GM12878 (cell line): ENCODE data around the gene RERE. TPM values are rescaled to one million over a fixed set of nuclear protein-coding genes. Genes with fewer than 3 reads are reported as not detected.

Experiments
- ATAC-seq: fragments of 200-7000 bp; cut with Tn5 transposase; 3 replicates; pipeline ENCODE4 v1.9.1; 2020; ENCODE audit warnings: mild to moderate bottlenecking, moderate library complexity
- BruUV-seq: library from RNA; stranded (reverse); fragments of 400-500 nt; replicated peaks from 2 replicates; lab custom pipeline; 2021; lab: Mats Ljungman, UMichigan
- CTCF ChIA-PET: fragments of 300-600 bp; sonication (Branson Sonifier 250); formaldehyde crosslinking; extraction: SDS; loops from one replicate; lab custom pipeline; 2021; ENCODE audit warnings: inconsistent platforms; lab: Yijun Ruan, JAX
- POLR2A ChIA-PET: fragments of 350-600 bp; formaldehyde crosslinking; extraction: SDS; loops from one replicate; lab custom pipeline; 2021; ENCODE audit warnings: inconsistent platforms; lab: Charles Lee
- RAD21 ChIA-PET: fragments of 300-600 bp; sonication (Branson Sonifier 250); formaldehyde crosslinking; loops from one replicate; lab custom pipeline; 2023; ENCODE audit warnings: antibody characterized with exemption; ENCODE audit not compliant: unreplicated experiment; lab: Charles Lee
- SMC1A ChIA-PET: fragments of 300-600 bp; sonication (Branson Sonifier 250); formaldehyde crosslinking; loops from one replicate; lab custom pipeline; 2023; ENCODE audit not compliant: unreplicated experiment, uncharacterized antibody; lab: Charles Lee
- DNase-seq: peaks from one replicate; pipeline ENCODE4 v3.0.0-alpha.2; 2011; ENCODE audit warnings: low read depth, low spot score
- FAIRE-seq: peaks from 3 replicates; lab custom pipeline; 2011; peaks lifted over from hg19 to GRCh38; lab: Jason Lieb, UNC
- H2AFZ ChIP-seq: 2 replicates; pipeline ENCODE4 v1.6.0; 2011; ENCODE audit warnings: low read depth, low read length, control low read depth; ENCODE audit not compliant: control insufficient read depth
- H3K27ac ChIP-seq: 2 replicates; pipeline ENCODE4 v1.5.1; 2011; ENCODE audit warnings: control low read depth; ENCODE audit not compliant: control insufficient read depth, insufficient read depth
- H3K27me3 ChIP-seq, 2 experiments: replicated peaks in 1 of 2; 2 replicates each; pipeline versions ENCODE4 v1.6.0 to v1.6.1; 2011; ENCODE audit warnings: low read length in 1 of 2; ENCODE audit not compliant: control insufficient read depth in 2 of 2, insufficient read depth in 2 of 2
- H3K36me3 ChIP-seq, 2 experiments: 2 replicates each; pipeline ENCODE4 v1.5.1; 2011; ENCODE audit warnings: low read length in 1 of 2; ENCODE audit not compliant: control insufficient read depth in 2 of 2, insufficient read depth in 2 of 2
- H3K4me1 ChIP-seq: 2 replicates; pipeline ENCODE4 v1.6.1; 2011; ENCODE audit warnings: mild to moderate bottlenecking, low read length, moderate library complexity, mixed read lengths; ENCODE audit not compliant: control insufficient read depth, insufficient read depth
- H3K4me2 ChIP-seq: 2 replicates; pipeline ENCODE4 v1.6.0; 2011; ENCODE audit warnings: control low read depth; ENCODE audit not compliant: control insufficient read depth, insufficient read depth
- H3K4me3 ChIP-seq: fragments of 200-600 bp; sonication (generic); 2 replicates; pipeline ENCODE4 v1.5.1; 2016
- H3K79me2 ChIP-seq: 2 replicates; pipeline ENCODE4 v1.6.0; 2011; ENCODE audit warnings: low read length; ENCODE audit not compliant: control insufficient read depth, insufficient read depth
- H3K9ac ChIP-seq: 2 replicates; pipeline ENCODE4 v1.8.0; 2011; ENCODE audit warnings: low read length, control low read depth, mixed read lengths; ENCODE audit not compliant: control insufficient read depth, insufficient read depth
- H3K9me3 ChIP-seq: replicated peaks from 3 replicates; pipeline ENCODE4 v1.5.1; 2011; ENCODE audit warnings: mild to moderate bottlenecking, low read length; ENCODE audit not compliant: control insufficient read depth, insufficient read depth
- H4K20me1 ChIP-seq: 2 replicates; pipeline ENCODE4 v1.6.0; 2011; ENCODE audit not compliant: control insufficient read depth, insufficient read depth
- ATF7 ChIP-seq: fragments of 450-650 bp; IDR thresholded peaks from 2 replicates; pipeline ENCODE4 v1.6.1; 2016; ENCODE audit warnings: low read depth, mild to moderate bottlenecking
- GATAD2B ChIP-seq: fragments of 450-650 bp; conservative IDR thresholded peaks from 2 replicates; pipeline ENCODE4 v1.6.1; 2017; ENCODE audit warnings: low read depth, mild to moderate bottlenecking, moderate library complexity
- KDM1A ChIP-seq: fragments of 200-600 bp; sonication (generic); IDR thresholded peaks from 2 replicates; pipeline ENCODE4 v1.6.1; 2016; ENCODE audit warnings: borderline replicate concordance
- LARP7 ChIP-seq: fragments of 450-650 bp; IDR thresholded peaks from 2 replicates; pipeline ENCODE4 v1.6.1; 2017; ENCODE audit warnings: mild to moderate bottlenecking
- MTA3 ChIP-seq: IDR thresholded peaks from 2 replicates; pipeline ENCODE4 v1.6.1; 2012; ENCODE audit warnings: low read length, inconsistent platforms, borderline replicate concordance
- POU2F2 ChIP-seq: IDR thresholded peaks from 3 replicates; pipeline ENCODE4 v1.6.1; 2011; ENCODE audit warnings: low read depth, mild to moderate bottlenecking, low read length, borderline replicate concordance
- RAD51 ChIP-seq: fragments of 450-650 bp; IDR thresholded peaks from 2 replicates; pipeline ENCODE4 v1.6.1; 2016; ENCODE audit warnings: moderate library complexity, mild to moderate bottlenecking, inconsistent platforms
- REST ChIP-seq: IDR thresholded peaks from 2 replicates; pipeline ENCODE4 v1.6.1; 2012; ENCODE audit warnings: mild to moderate bottlenecking, low read depth, low read length
- YBX1 ChIP-seq: fragments of 450-650 bp; IDR thresholded peaks from 2 replicates; pipeline ENCODE4 v1.6.1; 2016; ENCODE audit warnings: antibody characterized with exemption
- ZBED1 ChIP-seq: IDR thresholded peaks from 2 replicates; pipeline ENCODE4 v1.6.1; 2016; ENCODE audit warnings: borderline replicate concordance
- ZNF207 ChIP-seq: fragments of 450-650 bp; IDR thresholded peaks from 2 replicates; pipeline ENCODE4 v1.6.1; 2014; ENCODE audit warnings: antibody characterized with exemption, mild to moderate bottlenecking, borderline replicate concordance
- ZNF24 ChIP-seq: fragments of 450-650 bp; IDR thresholded peaks from 2 replicates; pipeline ENCODE4 v1.6.1; 2017; ENCODE audit warnings: antibody characterized with exemption, mild to moderate bottlenecking
- WGBS: methylation state at CpG from one replicate; pipeline ENCODE4 v1.1.6; 2016; ENCODE audit warnings: low lambda C conversion rate; ENCODE audit not compliant: insufficient replicate concordance, insufficient coverage; ENCODE audit errors: missing lambda C conversion rate; 5-methylcytosine and 5-hydroxymethylcytosine counted together
- in situ Hi-C: fragments of 300-500 bp; cut with MboI; formaldehyde crosslinking; loops from 9 replicates; pipeline ENCODE4 v1.14.3; 2018; ENCODE audit warnings: mixed read lengths
- intact Hi-C: fragments of 100-400 bp; cut with micrococcal nuclease; formaldehyde crosslinking; loops from one replicate; pipeline ENCODE4 v1.14.2; 2022; ENCODE audit not compliant: unreplicated experiment
- polyA plus RNA-seq, 11 experiments: library from polyadenylated mRNA; depleted of rRNA in 4 of 11; unstranded in 6 of 11; stranded (reverse) in 5 of 11; fragments of >200 nt; fragmentation: Nextera tagmentation in 4 of 11; fragmentation: Illumina TruSeq in 1 of 11; extraction: Ambion mirVana in 4 of 11; extraction: Trizol in 1 of 11; gene quantifications; 1 replicate in 1 of 11; 2 replicates in 10 of 11; pipeline versions ENCODE4 v1.2.1 to v1.2.3, GENCODE V29; 2011 to 2016; ENCODE audit warnings: inconsistent platforms in 2 of 11, missing spikeins in 2 of 11, low read depth in 1 of 11
- total RNA-seq, 4 experiments: library from RNA; depleted of rRNA in 3 of 4; stranded (reverse); fragments of >200 nt in 3 of 4; fragmentation: Illumina TruSeq in 1 of 4; extraction: Trizol in 1 of 4; gene quantifications; 2 replicates each; pipeline versions ENCODE4 v1.2.1 to v1.2.3, GENCODE V29; 2013 to 2021
- TF ChIP-seq, protein P1 (sequence below): IDR thresholded peaks from 2 replicates; pipeline ENCODE4 v1.6.1; 2011; ENCODE audit warnings: borderline replicate concordance, low read depth, mild to moderate bottlenecking, moderate library complexity, low read length; ENCODE audit not compliant: insufficient read depth, poor library complexity, severe bottlenecking

RERE gene
- total and polyA plus RNA-seq, 10 of the 15 experiments (the other 5 are each of a cell fraction or from before 2014, with no cell fraction given), result 5.2 to 60.5 (median 20.2) TPM

DNA sequence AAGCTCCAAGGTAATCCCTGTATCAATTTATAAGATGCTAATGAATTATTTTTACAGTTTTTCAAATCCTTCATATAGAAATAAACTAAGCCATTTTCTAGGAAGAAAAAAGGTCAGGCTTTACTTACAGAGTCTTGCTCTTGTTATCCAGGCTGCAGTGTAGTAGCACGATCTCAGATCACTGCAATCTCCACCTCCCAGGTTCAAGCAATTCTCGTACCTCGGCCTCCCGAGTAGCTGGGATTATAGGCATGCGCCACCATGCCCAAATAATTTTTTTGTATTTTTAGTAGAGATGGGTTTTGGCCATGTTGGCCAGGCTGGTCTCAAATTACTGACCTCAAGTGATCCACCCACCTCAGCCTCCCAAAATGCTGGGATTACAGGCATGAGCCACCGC, 27.0 kb downstream of the RERE start:
- no peak overlapping the region for H2AFZ ChIP-seq
- ChIA-PET RAD21 (no interaction called here), CTCF (interaction anchor here (2.6 kb wide), 1 partner anchor 58 kb away, joined by 14 read pairs; no protein-coding TSS in a partner anchor)
- no peak overlapping the region for H3K9ac ChIP-seq
- WGBS, result 96% methylated on average over 6 of the region's 6 CpGs
- no peak overlapping the region for H3K4me3 ChIP-seq
- H3K27ac ChIP-seq, result no peak overlapping the region
- TF ChIP-seq ZNF207 (no peak), KDM1A (no peak), LARP7 (no peak), POU2F2 (no peak), YBX1 (no peak), REST (no peak), MTA3 (no peak), ZNF24 (no peak), GATAD2B (no peak), RAD51 (no peak), ATF7 (no peak), ZBED1 (no peak)
- TF ChIP-seq, protein P1, sequence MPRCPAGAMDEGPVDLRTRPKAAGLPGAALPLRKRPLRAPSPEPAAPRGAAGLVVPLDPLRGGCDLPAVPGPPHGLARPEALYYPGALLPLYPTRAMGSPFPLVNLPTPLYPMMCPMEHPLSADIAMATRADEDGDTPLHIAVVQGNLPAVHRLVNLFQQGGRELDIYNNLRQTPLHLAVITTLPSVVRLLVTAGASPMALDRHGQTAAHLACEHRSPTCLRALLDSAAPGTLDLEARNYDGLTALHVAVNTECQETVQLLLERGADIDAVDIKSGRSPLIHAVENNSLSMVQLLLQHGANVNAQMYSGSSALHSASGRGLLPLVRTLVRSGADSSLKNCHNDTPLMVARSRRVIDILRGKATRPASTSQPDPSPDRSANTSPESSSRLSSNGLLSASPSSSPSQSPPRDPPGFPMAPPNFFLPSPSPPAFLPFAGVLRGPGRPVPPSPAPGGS, result no peak
- TF ChIP-seq, all 136 proteins: peak for 0
- SMC1A ChIA-PET, result interaction anchor here (1.5 kb wide), 1 partner anchor 9 kb away, joined by 3 read pairs; no protein-coding TSS in a partner anchor
- H3K4me1 ChIP-seq, result no peaks in the 10 kb centered on the region
- H3K27me3 ChIP-seq, result no peaks in the 10 kb centered on the region
- intact Hi-C loops, result no loop called here
- H4K20me1 ChIP-seq, result no peaks in the 10 kb centered on the region
- POLR2A ChIA-PET, result no interaction called here
- no peaks in the 10 kb centered on the region for H3K9me3 ChIP-seq
- DNase-seq, result no peak
- FAIRE-seq, result no peak
- H3K36me3 ChIP-seq, result peaks cover 0 to 3% of the 10 kb centered on the region in 2 experiments; a peak in 1 of 4 replicates
- BruUV-seq, result no TSS peak
- no peaks in the 10 kb centered on the region; the same call in none of the 2 replicates for H3K79me2 ChIP-seq
- no peak for ATAC-seq
- in situ Hi-C loops, result no loop called here
- H3K4me2 ChIP-seq, result no peak overlapping the region
